ENCODE results near the gene SLC12A3.

- TF ChIP-seq CTCF (conservative IDR thresholded peaks at IDR 0.05; ENCODE audit: low read length) (no peak), EZH2phosphoT487 (IDR thresholded peaks at IDR 0.05; ENCODE audit: borderline replicate concordance) (no peak)
Measured at GRCh38 chr16:56947604-56947995, 82.6 kb downstream of the SLC12A3 start.
